GM19395 (cell line): Measurements from ENCODE around the gene PRRC2C.
"Not testable (repeated sequence)": the region's sequence is repeated elsewhere in the genome, so short reads cannot be mapped to it uniquely, and the experiment has no call there.

Experiments
- ATAC-seq: cut with Tn5 transposase; IDR thresholded peaks from one replicate; pipeline ENCODE4 v1.9.1; 2021; ENCODE audit warnings: mild to moderate bottlenecking, moderate library complexity; ENCODE audit not compliant: unreplicated experiment

Gene PRRC2C

GRCh38 chr1:171500304-171500703, 15.0 kb downstream of the PRRC2C start:
- no peak for ATAC-seq

DNA sequence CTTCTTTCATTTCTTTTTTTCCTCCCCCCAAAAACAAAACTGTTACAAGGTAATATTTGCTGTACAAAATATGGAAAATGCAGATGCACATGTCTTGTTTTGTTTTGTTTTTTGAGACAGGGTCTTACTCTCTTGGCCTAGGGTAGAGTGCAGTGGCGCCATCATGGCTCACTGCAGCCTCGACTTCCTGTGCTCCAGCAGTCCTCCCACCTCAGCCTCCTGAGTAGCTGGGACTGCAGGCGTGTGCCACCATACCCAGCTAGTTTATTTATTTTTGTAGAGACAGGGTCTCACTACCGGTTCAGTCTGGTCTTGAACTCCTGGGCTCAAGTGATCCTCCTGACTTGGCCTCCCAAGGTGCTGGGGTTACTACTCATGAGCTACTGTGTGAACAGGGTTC, 15.5 kb downstream of the PRRC2C start:
- no peak for ATAC-seq

DNA sequence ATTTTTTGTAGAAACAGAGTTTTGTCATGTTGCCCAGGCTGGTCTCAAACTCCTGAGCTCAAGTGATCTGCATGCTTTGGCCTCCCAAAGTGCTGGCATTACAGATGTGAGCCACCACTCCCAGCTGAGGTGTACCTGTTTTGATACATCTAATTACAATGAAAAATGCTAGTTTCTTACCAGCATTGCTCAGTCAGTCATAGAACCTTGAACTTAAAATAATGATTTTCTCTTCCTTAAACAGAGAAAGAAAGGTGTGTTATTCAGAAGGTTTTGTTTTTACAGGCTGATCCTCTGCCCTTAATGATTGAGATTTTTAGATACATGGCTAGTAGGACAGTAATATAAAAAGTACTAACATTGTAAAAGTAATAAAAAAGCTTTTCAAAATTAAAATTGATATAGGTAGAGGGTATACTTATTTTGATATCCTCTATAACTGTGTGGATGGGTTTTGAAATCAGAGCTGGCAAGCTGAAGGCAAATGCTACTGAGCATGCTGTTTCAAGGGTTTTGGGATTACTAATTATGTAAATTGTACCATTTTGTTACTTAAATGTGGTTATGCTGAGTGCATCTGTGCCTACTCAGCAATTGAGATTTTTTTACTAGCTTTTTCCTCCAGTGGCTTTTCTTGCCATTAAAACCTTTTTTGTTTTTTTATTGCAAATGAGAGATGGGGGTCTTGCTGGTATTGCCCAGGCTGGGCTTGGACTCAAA, 16.1 kb downstream of the PRRC2C start:
- peak; percentile 75 for ATAC-seq

DNA sequence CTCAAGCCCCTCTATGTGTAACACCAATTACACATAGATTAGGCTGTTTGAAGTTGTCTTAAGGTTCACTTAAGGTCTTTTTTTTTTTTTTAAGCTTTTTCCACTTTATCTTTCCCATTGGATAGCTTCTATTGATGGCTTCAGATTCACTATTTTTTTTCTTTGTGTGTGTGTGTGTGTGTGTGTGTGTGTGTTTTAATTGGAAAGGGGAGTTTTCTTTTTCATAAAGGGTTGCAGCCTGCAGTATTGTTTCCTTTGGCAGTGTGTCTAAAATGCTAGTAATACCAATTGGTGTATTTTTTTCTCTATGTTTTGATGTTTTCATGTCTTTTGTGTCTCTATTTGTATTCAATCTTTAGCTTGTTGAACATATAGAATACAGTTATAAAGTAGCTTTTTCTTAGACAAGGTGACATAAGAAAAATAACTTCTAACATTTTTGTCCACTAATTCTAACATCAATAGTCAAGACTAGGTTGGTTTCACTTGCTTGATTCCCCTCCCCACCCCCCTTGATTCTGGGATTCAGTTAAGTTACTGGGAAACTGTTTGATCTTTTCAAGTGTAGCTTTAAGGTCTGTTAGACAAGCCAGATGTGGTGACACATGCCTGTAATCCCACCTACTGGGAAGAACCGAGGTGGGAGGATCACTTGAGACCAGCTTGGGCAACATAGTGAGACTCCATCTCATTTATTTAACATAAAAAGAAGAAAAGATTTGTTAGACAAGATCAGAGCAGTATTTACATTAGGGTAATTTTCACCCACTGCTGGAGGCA, 21.4 kb downstream of the PRRC2C start:
- no peak for ATAC-seq

DNA sequence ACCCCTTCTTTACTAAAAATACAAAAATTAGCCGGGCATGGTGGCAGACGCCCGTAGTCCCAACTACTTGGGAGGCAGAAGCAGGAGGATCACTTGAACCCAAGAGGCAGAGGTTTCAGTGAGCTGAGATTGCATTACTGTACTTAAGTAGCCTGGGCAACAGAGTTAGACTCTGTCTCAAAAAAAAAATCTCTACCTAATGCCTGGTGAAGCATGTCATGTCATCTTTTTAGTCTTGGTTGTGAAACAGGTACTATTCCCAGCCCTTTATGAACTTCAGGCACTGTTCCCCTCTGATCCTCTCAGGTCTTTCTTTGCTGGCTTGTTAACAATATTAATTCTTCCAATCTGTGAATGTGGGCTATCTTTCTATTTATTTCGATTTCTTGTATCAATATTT, 22.1 kb downstream of the PRRC2C start:
- ATAC-seq: no peak

GRCh38 chr1:171509191-171509590, 23.9 kb downstream of the PRRC2C start:
- ATAC-seq: no peak

DNA sequence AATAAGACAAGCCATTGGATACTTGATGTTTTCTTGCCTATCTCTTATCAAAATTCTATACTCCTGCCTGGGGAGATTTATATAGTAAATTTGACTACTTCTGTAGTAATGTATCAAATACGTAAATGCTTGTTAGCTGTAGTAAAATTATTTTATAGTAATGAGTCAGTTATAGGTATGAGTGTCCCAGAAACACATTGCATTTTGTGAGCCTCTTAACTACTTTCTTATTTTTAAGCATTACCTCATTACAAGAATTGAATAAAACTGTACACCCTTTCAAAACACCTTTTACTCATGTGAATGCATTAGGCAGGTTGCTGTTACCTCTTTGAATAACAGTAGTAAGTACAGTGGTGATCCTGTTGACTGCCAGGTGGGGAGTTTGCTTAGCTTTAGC, 28.4 kb downstream of the PRRC2C start:
- ATAC-seq: no peak

- peak; percentile 81 for ATAC-seq
These were observed 30.0 kb downstream of the PRRC2C start for GRCh38 chr1:171515299-171515698.

DNA sequence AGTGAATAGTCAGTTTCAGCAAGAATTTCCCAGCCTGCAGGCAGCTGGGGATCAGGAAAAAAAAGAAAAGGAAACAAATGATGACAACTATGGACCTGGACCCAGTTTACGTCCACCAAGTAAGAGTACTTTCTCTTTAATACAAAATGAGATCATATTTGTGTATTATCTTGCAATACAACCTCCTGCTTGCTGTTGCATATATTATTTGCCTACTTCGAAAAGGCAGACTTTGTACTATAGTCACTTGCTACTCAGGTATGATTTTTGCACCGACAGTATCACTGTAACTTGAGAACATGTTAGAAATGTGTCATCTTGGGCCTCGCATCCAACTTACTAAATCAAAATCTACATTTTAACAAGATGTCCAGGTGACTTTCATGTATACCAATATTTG, 30.4 kb downstream of the PRRC2C start:
- ATAC-seq: no peak

GRCh38 chr1:171521567-171521966, 36.2 kb downstream of the PRRC2C start:
- no peak for ATAC-seq

DNA sequence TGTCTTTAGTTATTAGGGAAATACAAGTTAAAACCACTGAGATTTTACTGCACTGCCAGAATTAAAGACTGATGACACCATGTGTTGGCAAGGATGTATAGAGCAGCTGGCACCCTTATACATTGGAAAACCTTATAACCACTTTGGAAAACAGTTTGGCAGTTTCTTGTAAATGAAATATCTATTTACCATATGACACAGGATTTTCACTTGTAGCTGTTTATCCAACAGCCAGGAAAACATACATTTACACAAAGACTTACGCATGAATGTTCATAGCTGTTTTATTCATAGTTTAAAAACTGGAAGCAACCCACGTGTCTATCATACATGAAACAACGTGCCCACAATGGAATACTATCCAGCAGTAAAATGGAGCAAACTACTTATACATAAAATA, 45.3 kb downstream of the PRRC2C start:
- ATAC-seq: no peak

DNA sequence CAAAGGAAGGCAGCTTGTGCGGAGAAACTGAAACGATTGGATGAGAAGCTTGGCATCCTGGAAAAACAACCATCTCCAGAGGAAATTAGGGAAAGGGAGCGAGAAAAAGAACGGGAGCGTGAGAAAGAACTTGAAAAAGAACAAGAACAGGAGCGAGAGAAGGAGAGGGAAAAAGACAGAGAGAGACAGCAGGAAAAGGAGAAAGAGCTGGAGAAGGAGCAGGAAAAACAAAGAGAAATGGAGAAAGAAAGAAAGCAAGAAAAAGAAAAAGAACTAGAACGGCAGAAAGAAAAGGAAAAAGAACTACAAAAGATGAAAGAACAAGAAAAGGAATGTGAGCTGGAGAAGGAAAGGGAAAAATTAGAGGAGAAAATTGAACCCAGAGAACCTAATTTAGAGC, 47.2 kb downstream of the PRRC2C start:
- no peak for ATAC-seq

GRCh38 chr1:171545523-171545922, 60.2 kb downstream of the PRRC2C start:
- ATAC-seq: no peak

GRCh38 chr1:171550050-171550449, 64.7 kb downstream of the PRRC2C start:
- ATAC-seq: no peak

GRCh38 chr1:171550598-171551100, 65.3 kb downstream of the PRRC2C start:
- ATAC-seq: not testable (repeated sequence)

DNA sequence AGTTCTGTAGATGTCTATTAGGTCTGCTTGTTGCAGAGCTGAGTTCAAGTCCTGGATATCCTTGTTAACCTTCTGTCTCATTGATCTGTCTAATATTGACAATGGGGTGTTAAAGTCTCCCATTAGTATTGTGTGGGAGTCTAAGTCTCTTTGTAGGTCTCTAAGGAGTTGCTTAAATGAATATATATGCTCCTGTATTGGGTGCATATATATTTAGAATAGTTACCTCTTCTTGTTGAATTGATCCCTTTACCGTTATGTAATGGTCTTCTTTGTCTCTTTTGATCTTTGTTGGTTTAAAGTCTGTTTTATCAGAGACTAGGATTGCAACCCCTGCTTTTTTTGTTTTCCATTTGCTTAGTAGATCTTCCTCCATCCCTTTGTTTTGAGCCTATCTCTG, 68.6 kb downstream of the PRRC2C start:
- not testable (repeated sequence) for ATAC-seq

- no peak for ATAC-seq
These were observed 78.3 kb downstream of the PRRC2C start for GRCh38 chr1:171563675-171564074.

DNA sequence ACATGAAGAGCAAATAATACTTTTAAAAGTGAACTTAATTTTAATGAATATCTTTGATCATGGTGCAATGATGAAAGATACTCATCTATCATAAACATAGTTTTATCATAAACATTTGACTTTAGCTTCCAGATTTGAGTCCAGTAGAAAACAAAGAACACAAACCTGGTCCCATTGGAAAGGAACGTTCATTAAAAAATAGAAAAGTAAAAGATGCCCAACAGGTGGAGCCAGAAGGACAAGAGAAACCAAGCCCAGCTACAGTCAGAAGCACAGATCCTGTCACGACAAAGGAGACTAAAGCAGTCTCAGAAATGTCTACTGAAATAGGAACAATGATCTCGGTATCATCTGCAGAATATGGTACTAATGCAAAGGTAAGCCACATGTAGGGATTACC, 81.1 kb downstream of the PRRC2C start:
- no peak for ATAC-seq

DNA sequence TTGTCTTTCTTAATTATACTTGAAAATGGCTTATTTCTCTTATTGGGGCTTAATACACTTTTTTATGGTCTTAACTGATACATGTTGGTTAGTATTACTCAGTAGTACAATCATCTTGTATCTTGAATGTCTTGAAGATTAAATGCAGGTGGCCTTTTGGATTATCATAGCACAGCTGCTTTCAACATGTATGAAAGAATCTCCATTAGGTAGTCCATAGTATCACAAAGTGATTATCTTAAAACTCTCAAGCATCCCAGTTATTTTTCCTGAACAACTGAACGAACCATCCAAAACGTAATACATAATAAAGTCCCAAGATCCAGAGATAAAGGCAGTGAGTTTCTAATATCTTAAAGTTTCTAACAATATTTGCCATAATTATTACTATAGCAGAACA, 85.0 kb downstream of the PRRC2C start:
- ATAC-seq: no peak

GRCh38 chr1:171576144-171576543, 90.8 kb downstream of the PRRC2C start:
- ATAC-seq: no peak

DNA sequence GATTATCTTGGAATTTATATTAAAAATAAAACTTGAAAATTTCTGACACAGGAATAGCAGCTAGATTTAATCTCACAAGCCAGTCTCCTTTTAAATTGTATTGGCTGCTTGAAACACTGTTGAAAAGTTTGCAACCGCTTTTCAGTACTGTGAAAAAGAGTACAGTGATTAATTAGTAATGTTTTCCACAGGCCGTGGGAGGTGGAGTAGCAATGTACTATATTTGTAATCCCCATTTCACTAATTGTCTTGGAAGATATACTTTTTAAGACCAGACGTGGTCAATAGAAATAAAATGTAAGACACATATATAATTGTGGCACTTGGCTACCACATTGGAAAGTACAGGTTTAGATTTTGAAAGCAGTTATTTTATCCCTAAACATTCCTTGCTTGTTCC, 95.9 kb downstream of the PRRC2C start:
- no peak for ATAC-seq

DNA sequence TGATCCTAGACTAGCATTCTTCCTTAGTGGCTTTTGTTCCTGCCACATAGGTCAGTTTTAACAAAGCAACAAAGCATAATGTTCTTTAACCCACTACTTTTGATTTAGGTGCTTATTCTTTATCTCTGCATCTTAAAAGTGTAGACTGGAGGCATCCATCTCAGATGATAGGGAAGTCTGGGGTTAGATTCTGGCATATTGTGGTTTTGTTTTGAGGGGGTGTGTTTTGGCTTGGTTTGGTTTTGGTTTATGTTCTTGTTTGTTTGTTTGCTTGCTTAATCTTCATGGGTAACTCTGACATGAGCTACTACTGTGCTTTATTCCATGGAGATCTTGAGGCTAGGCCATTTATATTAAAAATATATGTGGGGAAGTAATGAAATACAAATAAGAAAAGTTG, 96.4 kb downstream of the PRRC2C start:
- no peak for ATAC-seq
